GM12878 (cell line): Measurements from ENCODE around the gene RUNX3. TPM values are rescaled to one million over a fixed set of nuclear protein-coding genes. Genes with fewer than 3 reads are reported as not detected.
A peak's percentile ranks its signal among the peaks of the same experiment; 100 is the strongest.

ENCODE experiments used
- ATF3 ChIP-seq: IDR thresholded peaks from 2 replicates; pipeline ENCODE4 v1.6.1; 2011; ENCODE audit warnings: low read depth, mild to moderate bottlenecking, low read length, moderate library complexity, borderline replicate concordance; ENCODE audit errors: extremely low read depth
- BACH1 ChIP-seq: fragments of 450-650 bp; IDR thresholded peaks from 2 replicates; pipeline ENCODE4 v1.6.1; 2017; ENCODE audit warnings: mild to moderate bottlenecking, borderline replicate concordance
- BMI1 ChIP-seq: fragments of 450-650 bp; IDR thresholded peaks from 2 replicates; pipeline ENCODE4 v1.6.1; 2016; ENCODE audit warnings: mild to moderate bottlenecking, moderate library complexity, borderline replicate concordance
- CBX5 ChIP-seq: sonication (generic); IDR thresholded peaks from 2 replicates; pipeline ENCODE4 v1.6.1; 2016; ENCODE audit warnings: low read depth, moderate library complexity, mild to moderate bottlenecking, inconsistent platforms
- CHD1 ChIP-seq: IDR thresholded peaks from 2 replicates; pipeline ENCODE4 v1.6.1; 2012; ENCODE audit warnings: low read depth, low read length, improper control_type of control experiment
- CREM ChIP-seq: IDR thresholded peaks from 2 replicates; pipeline ENCODE4 v1.6.1; 2014; ENCODE audit warnings: antibody characterized with exemption, low read depth
- IKZF1 ChIP-seq: fragments of 450-650 bp; conservative IDR thresholded peaks from 2 replicates; pipeline ENCODE4 v1.6.1; 2017; ENCODE audit warnings: antibody characterized with exemption, mild to moderate bottlenecking
- JUND ChIP-seq: IDR thresholded peaks from 2 replicates; pipeline ENCODE4 v1.6.1; 2012; ENCODE audit warnings: low read depth, mild to moderate bottlenecking, low read length, improper control_type of control experiment, moderate library complexity
- KAT2A ChIP-seq: conservative IDR thresholded peaks from 2 replicates; pipeline ENCODE4 v1.6.1; 2011; ENCODE audit warnings: low read depth, low read length; ENCODE audit not compliant: control insufficient read depth
- KDM1A ChIP-seq: fragments of 200-600 bp; sonication (generic); IDR thresholded peaks from 2 replicates; pipeline ENCODE4 v1.6.1; 2016; ENCODE audit warnings: borderline replicate concordance
- LARP7 ChIP-seq: fragments of 450-650 bp; IDR thresholded peaks from 2 replicates; pipeline ENCODE4 v1.6.1; 2017; ENCODE audit warnings: mild to moderate bottlenecking
- PAX5 ChIP-seq: IDR thresholded peaks from 2 replicates; pipeline ENCODE4 v1.6.1; 2011; ENCODE audit warnings: low read depth, low read length, borderline replicate concordance
- POLR2A ChIP-seq: IDR thresholded peaks from 2 replicates; pipeline ENCODE4 v1.6.1; 2011; ENCODE audit warnings: low read depth, mild to moderate bottlenecking, low read length
- RBBP5 ChIP-seq: fragments of 200-600 bp; sonication (generic); conservative IDR thresholded peaks from 2 replicates; pipeline ENCODE4 v1.6.1; 2016
- RFX5 ChIP-seq: IDR thresholded peaks from 2 replicates; pipeline ENCODE4 v1.6.1; 2011; ENCODE audit warnings: low read depth, low read length, improper control_type of control experiment
- SMAD5 ChIP-seq: IDR thresholded peaks from 2 replicates; pipeline ENCODE4 v1.6.1; 2016; ENCODE audit warnings: antibody characterized with exemption, low read depth
- SPI1 ChIP-seq: IDR thresholded peaks from 2 replicates; pipeline ENCODE4 v1.6.1; 2011; ENCODE audit warnings: low read depth, mild to moderate bottlenecking, low read length, moderate library complexity, borderline replicate concordance; ENCODE audit not compliant: insufficient read depth
- TARDBP ChIP-seq: IDR thresholded peaks from 2 replicates; pipeline ENCODE4 v1.6.1; 2016; ENCODE audit warnings: borderline replicate concordance
- TCF3 ChIP-seq: IDR thresholded peaks from 2 replicates; pipeline ENCODE4 v1.6.1; 2012; ENCODE audit warnings: low read depth, mild to moderate bottlenecking, low read length, borderline replicate concordance; ENCODE audit not compliant: insufficient read depth
- USF2 ChIP-seq: IDR thresholded peaks from 2 replicates; pipeline ENCODE4 v1.6.1; 2011; ENCODE audit warnings: low read depth, low read length, improper control_type of control experiment, borderline replicate concordance
- YBX1 ChIP-seq: fragments of 450-650 bp; IDR thresholded peaks from 2 replicates; pipeline ENCODE4 v1.6.1; 2016; ENCODE audit warnings: antibody characterized with exemption
- ZBTB40 ChIP-seq: fragments of 450-650 bp; IDR thresholded peaks from 2 replicates; pipeline ENCODE4 v1.6.1; 2016; ENCODE audit warnings: mild to moderate bottlenecking, moderate library complexity, borderline replicate concordance
- polyA plus RNA-seq, 11 experiments: library from polyadenylated mRNA; depleted of rRNA in 4 of 11; unstranded in 6 of 11; stranded (reverse) in 5 of 11; fragments of >200 nt; fragmentation: Nextera tagmentation in 4 of 11; fragmentation: Illumina TruSeq in 1 of 11; extraction: Ambion mirVana in 4 of 11; extraction: Trizol in 1 of 11; gene quantifications; 1 replicate in 1 of 11; 2 replicates in 10 of 11; pipeline versions ENCODE4 v1.2.1 to v1.2.3, GENCODE V29; 2011 to 2016; ENCODE audit warnings: inconsistent platforms in 2 of 11, missing spikeins in 2 of 11, low read depth in 1 of 11
- total RNA-seq, 4 experiments: library from RNA; depleted of rRNA in 3 of 4; stranded (reverse); fragments of >200 nt in 3 of 4; fragmentation: Illumina TruSeq in 1 of 4; extraction: Trizol in 1 of 4; gene quantifications; 2 replicates each; pipeline versions ENCODE4 v1.2.1 to v1.2.3, GENCODE V29; 2013 to 2021
- TF ChIP-seq, protein P1 (sequence below): fragments of 450-650 bp; IDR thresholded peaks from 2 replicates; pipeline ENCODE4 v1.6.1; 2017; ENCODE audit warnings: mild to moderate bottlenecking, low read depth, inconsistent platforms; ENCODE audit not compliant: poor library complexity, severe bottlenecking
- TF ChIP-seq, protein P2 (sequence below): IDR thresholded peaks from 2 replicates; pipeline ENCODE4 v1.6.1; 2012; ENCODE audit warnings: low read depth, low read length, improper control_type of control experiment

The RUNX3 gene
- total and polyA plus RNA-seq, 10 of the 15 experiments (the other 5 are each of a cell fraction or from before 2014, with no cell fraction given), result 19.0 to 151 (median 31.4) TPM

GRCh38 chr1:24963099-24963872 lies 33.2 kb upstream of the RUNX3 start (continued):
- TF ChIP-seq KAT2A (no peak), BACH1 (no peak), USF2 (no peak), CREM (no peak), RBBP5 (no peak), LARP7 (0 out of 2 replicates have a peak, but pooled peaks have one; percentile 34), SPI1 (no peak), PAX5 (no peak), TCF3 (no peak), YBX1 (no peak), CBX5 (no peak), POLR2A (peak; percentile 55), CHD1 (0 out of 2 replicates have a peak, but pooled peaks have one; percentile 27), ATF3 (no peak), IKZF1 (no peak), JUND (no peak), RFX5 (no peak), SMAD5 (0 out of 2 replicates have a peak, but pooled peaks have one; percentile 39), TARDBP (no peak), BMI1 (peak; percentile 35; the same call in 1 of the 2 replicates), KDM1A (no peak), ZBTB40 (no peak)
- TF ChIP-seq, protein P1, sequence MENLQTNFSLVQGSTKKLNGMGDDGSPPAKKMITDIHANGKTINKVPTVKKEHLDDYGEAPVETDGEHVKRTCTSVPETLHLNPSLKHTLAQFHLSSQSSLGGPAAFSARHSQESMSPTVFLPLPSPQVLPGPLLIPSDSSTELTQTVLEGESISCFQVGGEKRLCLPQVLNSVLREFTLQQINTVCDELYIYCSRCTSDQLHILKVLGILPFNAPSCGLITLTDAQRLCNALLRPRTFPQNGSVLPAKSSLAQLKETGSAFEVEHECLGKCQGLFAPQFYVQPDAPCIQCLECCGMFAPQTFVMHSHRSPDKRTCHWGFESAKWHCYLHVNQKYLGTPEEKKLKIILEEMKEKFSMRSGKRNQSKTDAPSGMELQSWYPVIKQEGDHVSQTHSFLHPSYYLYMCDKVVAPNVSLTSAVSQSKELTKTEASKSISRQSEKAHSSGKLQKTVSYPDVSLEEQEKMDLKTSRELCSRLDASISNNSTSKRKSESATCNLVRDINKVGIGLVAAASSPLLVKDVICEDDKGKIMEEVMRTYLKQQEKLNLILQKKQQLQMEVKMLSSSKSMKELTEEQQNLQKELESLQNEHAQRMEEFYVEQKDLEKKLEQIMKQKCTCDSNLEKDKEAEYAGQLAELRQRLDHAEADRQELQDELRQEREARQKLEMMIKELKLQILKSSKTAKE, result peak; percentile 37
- TF ChIP-seq, protein P2, sequence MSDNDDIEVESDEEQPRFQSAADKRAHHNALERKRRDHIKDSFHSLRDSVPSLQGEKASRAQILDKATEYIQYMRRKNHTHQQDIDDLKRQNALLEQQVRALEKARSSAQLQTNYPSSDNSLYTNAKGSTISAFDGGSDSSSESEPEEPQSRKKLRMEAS, result 0 out of 2 replicates have a peak, but pooled peaks have one; percentile 11
